ENCODE data around the gene PHLPP2.
"Not testable (repeated sequence)": the region's sequence is repeated elsewhere in the genome, so short reads cannot be mapped to it uniquely, and the experiment has no call there.

PHLPP2 gene

DNA sequence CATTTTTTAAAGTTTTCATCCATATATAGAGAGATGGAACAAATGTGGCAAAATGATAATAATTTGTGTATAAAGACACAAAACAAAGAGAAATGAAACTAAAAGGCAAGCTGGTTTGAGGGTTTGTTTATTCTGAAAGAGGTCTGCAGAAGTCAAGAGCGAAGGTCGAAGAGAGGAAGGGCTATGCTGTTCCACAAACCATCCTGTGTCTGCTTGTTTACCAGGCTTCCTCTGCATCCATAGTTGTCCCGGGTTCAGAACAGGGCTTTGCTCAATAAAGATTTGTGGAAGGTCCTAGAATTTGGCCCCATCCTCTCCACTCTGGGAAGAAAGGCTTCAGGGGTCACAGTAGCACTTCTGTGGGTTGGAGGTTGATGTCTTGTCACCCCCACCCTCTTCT is 100.9 kb downstream of the PHLPP2 start:
- intact Hi-C loops (cut with DNase I; ENCODE audit: low total_unique reads), result no loop called here
- Histone ChIP-seq H3K27ac (no peak overlapping the region), H3K9me3 (no peaks in the 10 kb centered on the region), H3K4me1 (peaks cover 0 to 17% (median 11%) of the 10 kb centered on the region in 4 donors), H3K4me3 (no peak overlapping the region), H3K36me3 (no peaks in the 10 kb centered on the region), H3K27me3 (peaks cover 10 to 40% of the 10 kb centered on the region in 2 donors)
- TF ChIP-seq, protein P1, sequence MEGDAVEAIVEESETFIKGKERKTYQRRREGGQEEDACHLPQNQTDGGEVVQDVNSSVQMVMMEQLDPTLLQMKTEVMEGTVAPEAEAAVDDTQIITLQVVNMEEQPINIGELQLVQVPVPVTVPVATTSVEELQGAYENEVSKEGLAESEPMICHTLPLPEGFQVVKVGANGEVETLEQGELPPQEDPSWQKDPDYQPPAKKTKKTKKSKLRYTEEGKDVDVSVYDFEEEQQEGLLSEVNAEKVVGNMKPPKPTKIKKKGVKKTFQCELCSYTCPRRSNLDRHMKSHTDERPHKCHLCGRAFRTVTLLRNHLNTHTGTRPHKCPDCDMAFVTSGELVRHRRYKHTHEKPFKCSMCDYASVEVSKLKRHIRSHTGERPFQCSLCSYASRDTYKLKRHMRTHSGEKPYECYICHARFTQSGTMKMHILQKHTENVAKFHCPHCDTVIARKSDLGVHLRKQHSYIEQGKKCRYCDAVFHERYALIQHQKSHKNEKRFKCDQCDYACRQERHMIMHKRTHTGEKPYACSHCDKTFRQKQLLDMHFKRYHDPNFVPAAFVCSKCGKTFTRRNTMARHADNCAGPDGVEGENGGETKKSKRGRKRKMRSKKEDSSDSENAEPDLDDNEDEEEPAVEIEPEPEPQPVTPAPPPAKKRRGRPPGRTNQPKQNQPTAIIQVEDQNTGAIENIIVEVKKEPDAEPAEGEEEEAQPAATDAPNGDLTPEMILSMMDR (IDR thresholded peaks at IDR 0.05), result no peak
- DNase-seq, result no peak

DNA sequence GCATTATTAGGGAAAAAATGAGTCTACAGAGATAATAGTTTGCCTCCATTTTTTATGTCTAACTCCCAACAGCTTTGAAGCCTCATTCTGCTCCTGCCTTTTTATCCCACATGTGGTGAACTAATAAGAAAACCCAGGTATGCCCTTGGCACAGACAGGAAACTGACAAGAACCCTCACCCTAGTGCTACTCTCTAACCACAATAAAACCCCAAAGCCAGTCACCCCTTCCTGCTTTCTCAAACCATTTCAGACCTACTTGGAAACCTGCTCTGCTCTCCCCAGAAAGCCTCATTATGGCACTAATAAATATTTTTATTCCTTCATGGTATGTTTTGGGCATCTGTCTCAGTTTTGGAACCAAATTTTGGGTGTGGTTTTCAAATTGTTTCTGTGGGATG is 102.4 kb downstream of the PHLPP2 start:
- DNase-seq, result no peak
- Histone ChIP-seq H3K36me3 (no peaks in the 10 kb centered on the region), H3K27ac (no peak overlapping the region), H3K27me3 (peaks cover 10 to 30% of the 10 kb centered on the region in 2 donors), H3K4me3 (no peak overlapping the region), H3K4me1 (peaks cover 0 to 16% (median 11%) of the 10 kb centered on the region in 4 donors), H3K9me3 (no peaks in the 10 kb centered on the region)
- TF ChIP-seq, protein P1 (IDR thresholded peaks at IDR 0.05), result no peak
- intact Hi-C loops (cut with DNase I; ENCODE audit: low total_unique reads), result no loop called here

DNA sequence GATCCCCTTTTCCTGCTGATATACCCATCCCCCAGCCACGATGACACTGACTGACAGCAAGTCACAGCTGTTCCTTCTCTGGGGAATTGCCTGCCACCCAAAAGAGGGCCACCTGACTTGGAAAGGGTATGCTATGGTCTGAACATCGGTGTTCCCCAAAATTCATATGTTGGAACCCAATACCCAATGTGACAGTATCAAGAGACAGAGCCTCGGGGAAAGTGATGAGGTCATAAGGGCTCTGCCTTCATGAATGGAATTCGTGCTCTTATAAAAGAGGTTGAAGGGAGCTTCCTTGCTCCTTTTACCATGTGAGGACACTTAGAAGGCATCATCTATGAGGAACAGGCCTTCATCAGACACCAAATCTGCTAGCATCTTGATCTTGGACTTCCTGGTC is 106.1 kb downstream of the PHLPP2 start:
- H3K4me1 ChIP-seq, result no peaks in the 10 kb centered on the region
- intact Hi-C loops (cut with DNase I; ENCODE audit: low total_unique reads), result no loop called here
- H3K36me3 ChIP-seq, result no peaks in the 10 kb centered on the region
- no peak overlapping the region for H3K4me3 ChIP-seq
- H3K27me3 ChIP-seq, result peaks cover 0 to 19% of the 10 kb centered on the region in 2 donors
- no peak for DNase-seq
- no peaks in the 10 kb centered on the region for H3K9me3 ChIP-seq
- no peak overlapping the region for H3K27ac ChIP-seq
- TF ChIP-seq, protein P1 (IDR thresholded peaks at IDR 0.05), result no peak

DNA sequence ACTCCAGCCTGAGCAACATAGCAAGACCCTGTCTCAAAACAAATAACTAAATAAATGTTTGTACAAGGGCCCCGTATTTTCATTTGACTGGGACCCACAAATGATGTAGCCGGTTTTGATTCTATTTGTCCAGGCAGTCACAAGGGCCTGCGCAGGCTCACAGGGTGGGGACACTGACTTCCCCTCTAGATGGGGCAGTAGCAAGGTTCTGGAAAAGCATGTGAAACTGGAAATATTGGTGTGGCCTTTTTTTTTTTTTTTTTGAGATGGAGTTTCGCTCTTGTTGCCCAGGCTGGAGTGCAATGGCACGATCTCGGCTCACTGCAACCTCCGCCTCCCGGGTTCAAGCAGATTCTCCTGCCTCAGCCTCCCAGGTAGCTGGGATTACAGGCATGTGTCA is 109.5 kb downstream of the PHLPP2 start:
- peaks cover 0 to 25% of the 10 kb centered on the region in 2 donors for H3K27me3 ChIP-seq
- H3K4me1 ChIP-seq; H3K36me3 ChIP-seq; H3K4me3 ChIP-seq; intact Hi-C loops (cut with DNase I; ENCODE audit: low total_unique reads); H3K27ac ChIP-seq; DNase-seq; H3K9me3 ChIP-seq: not testable (repeated sequence)

DNA sequence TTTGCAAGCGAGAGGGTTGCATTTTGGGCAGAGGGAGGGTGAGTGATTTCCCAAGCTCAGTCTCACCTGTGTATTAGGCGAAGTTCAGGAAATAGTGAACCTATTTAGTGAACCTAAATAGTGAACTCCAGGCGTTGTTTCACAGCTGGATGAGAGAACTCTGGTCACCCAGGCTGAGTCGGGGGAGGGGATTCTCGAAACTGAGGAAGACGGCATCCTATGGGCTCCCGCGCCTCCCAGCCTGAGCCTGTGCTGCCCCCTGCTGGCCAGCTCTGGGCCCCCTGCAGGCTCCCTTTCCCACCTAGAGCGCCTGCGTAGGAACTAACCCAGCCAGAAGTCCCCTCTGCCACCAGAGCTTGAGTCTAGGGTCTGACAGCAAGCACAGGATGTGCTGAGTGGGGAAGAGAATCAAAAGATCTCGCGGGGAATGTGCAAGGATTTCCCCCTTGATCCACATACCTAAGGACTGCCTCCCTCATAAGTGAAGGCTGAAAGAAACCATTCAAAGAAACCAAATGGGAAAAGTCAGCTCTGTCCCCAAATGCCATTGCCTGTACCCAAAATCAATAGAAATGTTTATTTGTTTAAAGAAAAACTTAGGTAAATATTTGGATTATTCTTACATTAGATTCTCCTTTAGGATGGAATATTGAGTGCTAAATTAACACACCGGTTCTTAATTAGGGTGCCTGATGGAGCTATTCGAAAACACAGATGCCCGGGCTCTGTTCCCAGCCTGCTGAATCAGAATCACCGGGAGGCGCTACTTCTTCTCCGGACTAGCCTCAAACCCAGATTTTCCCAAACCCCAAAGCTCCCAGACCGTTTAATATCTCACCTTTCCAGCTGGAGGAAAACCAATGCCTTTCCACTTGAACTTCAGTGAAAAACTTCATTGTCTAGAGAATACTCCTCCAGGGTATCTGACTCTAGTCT is 113.3 kb downstream of the PHLPP2 start:
- H3K36me3 ChIP-seq, result no peaks in the 10 kb centered on the region
- H3K27me3 ChIP-seq, result peaks cover 0 to 25% of the 10 kb centered on the region in 2 donors
- intact Hi-C loops (cut with DNase I; ENCODE audit: low total_unique reads), result no loop called here
- no peak overlapping the region for H3K27ac ChIP-seq
- DNase-seq, result peak in 1 of 2 donors; percentile 28
- TF ChIP-seq, protein P1 (IDR thresholded peaks at IDR 0.05), result peak; percentile 54 to 68
- H3K9me3 ChIP-seq, result no peaks in the 10 kb centered on the region
- H3K4me3 ChIP-seq, result no peak overlapping the region
- H3K4me1 ChIP-seq, result peaks cover 0 to 5% (median 0%) of the 10 kb centered on the region in 4 donors

DNA sequence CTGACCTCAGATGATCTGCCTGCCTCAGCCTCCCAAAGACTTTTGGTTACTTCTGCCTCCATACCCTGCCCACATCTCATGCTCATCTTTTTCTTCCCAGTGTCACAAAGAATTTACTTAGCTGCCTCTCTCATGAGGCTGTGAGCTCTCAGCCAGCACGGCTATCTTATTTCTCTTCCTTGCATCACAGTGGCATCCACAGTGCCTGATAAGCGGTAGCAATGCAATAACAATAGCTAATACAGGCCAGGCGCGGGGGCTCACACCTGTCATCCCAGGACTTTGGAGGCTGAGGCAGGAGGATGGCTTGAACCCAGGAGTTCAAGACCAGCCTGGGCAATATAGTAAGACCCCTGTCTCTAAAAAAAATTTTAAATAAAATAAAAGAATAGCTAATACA is 114.1 kb downstream of the PHLPP2 start:
- no peak overlapping the region for H3K27ac ChIP-seq
- H3K4me3 ChIP-seq, result no peak overlapping the region
- H3K36me3 ChIP-seq, result no peaks in the 10 kb centered on the region
- peaks cover 0 to 19% of the 10 kb centered on the region in 2 donors for H3K27me3 ChIP-seq
- intact Hi-C loops (cut with DNase I; ENCODE audit: low total_unique reads), result no loop called here
- TF ChIP-seq, protein P1 (IDR thresholded peaks at IDR 0.05), result no peak
- no peaks in the 10 kb centered on the region for H3K9me3 ChIP-seq
- peaks cover 0 to 5% (median 0%) of the 10 kb centered on the region in 4 donors for H3K4me1 ChIP-seq
- no peak for DNase-seq

All from tibial artery (tissue), 4 donors.